Body of pancreas (tissue), 4 donors: ENCODE measurements around the gene AP3D1. TPM values are rescaled to one million over a fixed set of nuclear protein-coding genes. Genes with fewer than 3 reads are reported as not detected.

Source experiments
- ATAC-seq: fragments of 150-250 bp; one replicate; pipeline ENCODE4 v1.9.1; 2016
- DNase-seq, 4 donors: peaks; one replicate each; pipeline ENCODE4 v3.0.0-alpha.2; 2019
- H3K27ac ChIP-seq, 4 donors: fragments of 200-600 bp; sonication (generic); 1 replicate in 3 of 4; 2 replicates in 1 of 4; pipeline versions ENCODE4 v1.5.1 to v1.6.1; 2016 to 2019; ENCODE audit warnings: mild to moderate bottlenecking in 1 of 4, mixed read lengths in 1 of 4, moderate library complexity in 1 of 4
- H3K27me3 ChIP-seq, 2 donors: fragments of 200-600 bp; sonication (generic); one replicate each; pipeline ENCODE4 v1.6.0; 2016; ENCODE audit warnings: mild to moderate bottlenecking in 1 of 2
- H3K36me3 ChIP-seq, 2 donors: fragments of 200-600 bp; sonication (generic); replicated peaks in 1 of 2; 2 replicates each; pipeline ENCODE4 v1.5.1; 2016; ENCODE audit warnings: low read depth in 2 of 2; ENCODE audit not compliant: insufficient read depth in 1 of 2
- H3K4me1 ChIP-seq: fragments of 200-600 bp; sonication (generic); one replicate; pipeline ENCODE4 v1.6.0; 2016
- H3K4me3 ChIP-seq, 2 donors: fragments of 200-600 bp; sonication (generic); 1 replicate in 1 of 2; 2 replicates in 1 of 2; pipeline ENCODE4 v1.5.1; 2016 to 2019
- H3K9me3 ChIP-seq, 3 donors: fragments of 200-600 bp; sonication (generic); 1 replicate in 2 of 3; 2 replicates in 1 of 3; pipeline ENCODE4 v1.5.1; 2016
- CTCF ChIP-seq, 7 experiments: fragments of 450-650 bp in 4 of 7; fragments of 200-600 bp in 3 of 7; sonication (generic) in 3 of 7; IDR thresholded peaks; one replicate each; pipeline ENCODE4 v1.5.1; 2016 to 2019; ENCODE audit warnings: antibody characterized with exemption in 7 of 7
- POLR2A ChIP-seq, 3 donors: fragments of 450-650 bp; IDR thresholded peaks; one replicate each; pipeline ENCODE4 v1.6.1; 2016; ENCODE audit warnings: antibody characterized with exemption in 3 of 3, mild to moderate bottlenecking in 2 of 3
- WGBS, 2 donors: methylation state at CpG; one replicate each; pipeline ENCODE4 v1.1.5; 2017; 5-methylcytosine and 5-hydroxymethylcytosine counted together
- intact Hi-C: fragments of 100-400 bp; cut with DNase I; formaldehyde crosslinking; loops from one replicate; pipeline ENCODE4 v1.15.1; 2023
- total RNA-seq, 2 donors: library from RNA; depleted of rRNA; stranded (reverse); fragments of >200 nt; gene quantifications; one replicate each; pipeline ENCODE4 v1.1.0, GENCODE V29; 2016

AP3D1 gene
- total RNA-seq, 2 donors from 2014 or later = 77.0 to 124 TPM

DNA sequence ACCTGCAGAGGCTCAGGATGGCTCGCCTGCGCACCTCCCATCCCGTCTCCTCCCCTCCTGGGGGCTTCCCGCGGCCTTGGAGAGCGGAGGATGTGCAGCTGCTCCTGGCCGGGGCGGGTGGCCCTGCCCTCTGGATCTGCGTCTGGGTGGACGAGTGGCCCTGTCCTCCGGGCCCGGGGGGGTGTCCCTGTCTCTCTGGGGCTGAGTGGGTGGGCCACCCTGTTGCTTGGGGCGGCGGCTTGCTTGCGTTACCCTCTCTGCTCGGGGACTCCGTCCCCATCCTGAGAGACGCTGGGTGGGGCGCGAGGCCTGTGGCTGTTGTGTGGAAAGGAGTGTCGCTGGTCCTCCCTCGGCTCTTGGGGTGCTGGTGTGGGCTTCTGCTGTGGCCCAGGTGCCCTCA is 47.0 kb upstream of the AP3D1 start:
- no peak for DNase-seq
- H3K9me3 ChIP-seq = no peaks in the 10 kb centered on the region
- 78 to 100% methylated on average over 2 to 19 of the region's 22 CpGs for WGBS, 2 donors

GRCh38 chr19:2197270-2197669 is 45.9 kb upstream of the AP3D1 start:
- intact Hi-C loops = no loop called here
- Histone ChIP-seq H3K9me3 (no peaks in the 10 kb centered on the region), H3K27ac (no peak overlapping the region), H3K4me3 (no peak overlapping the region), H3K27me3 (no peaks in the 10 kb centered on the region), H3K4me1 (no peaks in the 10 kb centered on the region), H3K36me3 (peaks cover 6 to 10% of the 10 kb centered on the region in 2 donors)
- ATAC-seq (no peak), DNase-seq (no peak)
- WGBS, 2 donors = 90 to 100% methylated on average over 1 to 15 of the region's 15 CpGs
- TF ChIP-seq POLR2A (IDR thresholded peaks at IDR 0.05) (no peak), CTCF (IDR thresholded peaks at IDR 0.05) (no peak)

More for the DNA sequence above, 47.0 kb upstream of the AP3D1 start:
- intact Hi-C loops = no loop called here
- H3K36me3 ChIP-seq = peaks cover 6 to 10% of the 10 kb centered on the region in 2 donors
- H3K4me1 ChIP-seq = no peaks in the 10 kb centered on the region
- no peaks in the 10 kb centered on the region for H3K27me3 ChIP-seq
- no peak for ATAC-seq
- TF ChIP-seq POLR2A (IDR thresholded peaks at IDR 0.05) (no peak), CTCF (IDR thresholded peaks at IDR 0.05) (no peak)
- no peak overlapping the region for H3K4me3 ChIP-seq
- no peak overlapping the region for H3K27ac ChIP-seq

GRCh38 chr19:2195914-2196313 is 44.5 kb upstream of the AP3D1 start:
- H3K36me3 ChIP-seq = peaks cover 6 to 18% of the 10 kb centered on the region in 2 donors
- 89% methylated on average over 17 of the region's 19 CpGs; no CpG with 5 or more reads in 1 of the 2 donors for WGBS, 2 donors
- ATAC-seq = no peak
- no peak for TF ChIP-seq POLR2A (IDR thresholded peaks at IDR 0.05)
- no peak for TF ChIP-seq CTCF (IDR thresholded peaks at IDR 0.05)
- H3K27me3 ChIP-seq = no peaks in the 10 kb centered on the region
- no peak overlapping the region for H3K4me3 ChIP-seq
- intact Hi-C loops = no loop called here
- no peak for DNase-seq
- H3K9me3 ChIP-seq = no peaks in the 10 kb centered on the region
- no peak overlapping the region for H3K27ac ChIP-seq
- no peaks in the 10 kb centered on the region for H3K4me1 ChIP-seq

GRCh38 chr19:2195361-2195760 is 44.0 kb upstream of the AP3D1 start:
- H3K36me3 ChIP-seq = peaks cover 6 to 20% of the 10 kb centered on the region in 2 donors
- ATAC-seq (no peak), DNase-seq (no peak)
- H3K9me3 ChIP-seq = no peaks in the 10 kb centered on the region
- 93 to 94% methylated on average over 3 to 13 of the region's 13 CpGs for WGBS, 2 donors
- no peak overlapping the region for H3K4me3 ChIP-seq
- intact Hi-C loops = no loop called here
- TF ChIP-seq POLR2A (IDR thresholded peaks at IDR 0.05) = no peak
- TF ChIP-seq CTCF (IDR thresholded peaks at IDR 0.05) = no peak
- no peak overlapping the region for H3K27ac ChIP-seq
- no peaks in the 10 kb centered on the region for H3K4me1 ChIP-seq
- H3K27me3 ChIP-seq = no peaks in the 10 kb centered on the region

- TF ChIP-seq CTCF (IDR thresholded peaks at IDR 0.05) (no peak), POLR2A (IDR thresholded peaks at IDR 0.05) (no peak)
- WGBS, 2 donors = 90 to 95% methylated on average over 18 to 25 of the region's 25 CpGs
- DNase-seq = no peak
- Histone ChIP-seq H3K4me3 (no peak overlapping the region), H3K9me3 (no peaks in the 10 kb centered on the region), H3K27ac (no peak overlapping the region), H3K27me3 (no peaks in the 10 kb centered on the region), H3K36me3 (peaks cover 6 to 20% of the 10 kb centered on the region in 2 donors), H3K4me1 (no peaks in the 10 kb centered on the region)
- no peak for ATAC-seq
- intact Hi-C loops = no loop called here
Observed at GRCh38 chr19:2194513-2195078, 43.2 kb upstream of the AP3D1 start.
